ENCODE results near the gene LUZP1.
"Not testable (repeated sequence)": the region's sequence is repeated elsewhere in the genome, so short reads cannot be mapped to it uniquely, and the experiment has no call there.

Gene LUZP1

DNA sequence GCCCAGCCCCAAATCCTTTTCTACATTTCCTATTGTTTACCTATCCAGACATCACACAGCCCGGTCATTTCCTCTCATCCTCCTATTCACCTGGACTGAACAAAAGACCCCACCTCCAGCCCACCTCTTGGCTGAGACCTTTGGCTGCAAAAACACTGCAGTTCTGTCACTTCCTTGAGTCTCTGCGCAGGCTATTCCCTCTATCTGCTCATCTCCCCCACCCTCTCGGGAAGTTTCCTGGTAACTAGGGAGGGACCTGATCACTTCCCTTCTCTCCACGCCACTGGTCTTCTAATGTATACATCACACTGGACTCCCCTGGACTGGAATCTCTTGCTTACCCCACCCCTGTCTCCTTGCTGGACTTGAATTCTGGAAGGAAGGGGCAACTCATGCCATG, 43.3 kb upstream of the LUZP1 start:
- H3K4me3 ChIP-seq (ENCODE audit: low read depth, low read length): no peak overlapping the region
- TF ChIP-seq, protein P1, sequence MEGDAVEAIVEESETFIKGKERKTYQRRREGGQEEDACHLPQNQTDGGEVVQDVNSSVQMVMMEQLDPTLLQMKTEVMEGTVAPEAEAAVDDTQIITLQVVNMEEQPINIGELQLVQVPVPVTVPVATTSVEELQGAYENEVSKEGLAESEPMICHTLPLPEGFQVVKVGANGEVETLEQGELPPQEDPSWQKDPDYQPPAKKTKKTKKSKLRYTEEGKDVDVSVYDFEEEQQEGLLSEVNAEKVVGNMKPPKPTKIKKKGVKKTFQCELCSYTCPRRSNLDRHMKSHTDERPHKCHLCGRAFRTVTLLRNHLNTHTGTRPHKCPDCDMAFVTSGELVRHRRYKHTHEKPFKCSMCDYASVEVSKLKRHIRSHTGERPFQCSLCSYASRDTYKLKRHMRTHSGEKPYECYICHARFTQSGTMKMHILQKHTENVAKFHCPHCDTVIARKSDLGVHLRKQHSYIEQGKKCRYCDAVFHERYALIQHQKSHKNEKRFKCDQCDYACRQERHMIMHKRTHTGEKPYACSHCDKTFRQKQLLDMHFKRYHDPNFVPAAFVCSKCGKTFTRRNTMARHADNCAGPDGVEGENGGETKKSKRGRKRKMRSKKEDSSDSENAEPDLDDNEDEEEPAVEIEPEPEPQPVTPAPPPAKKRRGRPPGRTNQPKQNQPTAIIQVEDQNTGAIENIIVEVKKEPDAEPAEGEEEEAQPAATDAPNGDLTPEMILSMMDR (IDR thresholded peaks at IDR 0.05; ENCODE audit: low read depth, low read length): no peak

DNA sequence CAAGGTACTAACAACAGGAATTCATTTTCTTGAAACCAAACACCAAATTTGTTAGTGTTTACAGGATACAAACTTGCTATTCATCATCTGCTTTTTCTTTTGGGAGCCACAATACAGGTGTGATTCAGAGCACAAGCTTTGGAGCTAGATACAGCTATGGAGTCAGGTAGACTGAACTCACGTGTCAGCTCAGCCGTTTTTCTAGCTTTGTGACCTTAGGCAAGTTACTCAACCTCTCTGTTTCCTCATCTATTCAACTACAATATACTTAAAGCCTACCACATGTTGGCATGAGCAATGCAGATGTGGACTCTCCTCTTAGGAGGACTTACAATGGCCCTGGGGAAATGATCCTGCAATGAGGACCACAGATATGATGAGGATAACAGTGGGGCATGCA, 42.3 kb upstream of the LUZP1 start:
- TF ChIP-seq, protein P1 (IDR thresholded peaks at IDR 0.05; ENCODE audit: low read depth, low read length): no peak
- H3K4me3 ChIP-seq (ENCODE audit: low read depth, low read length): no peak overlapping the region

DNA sequence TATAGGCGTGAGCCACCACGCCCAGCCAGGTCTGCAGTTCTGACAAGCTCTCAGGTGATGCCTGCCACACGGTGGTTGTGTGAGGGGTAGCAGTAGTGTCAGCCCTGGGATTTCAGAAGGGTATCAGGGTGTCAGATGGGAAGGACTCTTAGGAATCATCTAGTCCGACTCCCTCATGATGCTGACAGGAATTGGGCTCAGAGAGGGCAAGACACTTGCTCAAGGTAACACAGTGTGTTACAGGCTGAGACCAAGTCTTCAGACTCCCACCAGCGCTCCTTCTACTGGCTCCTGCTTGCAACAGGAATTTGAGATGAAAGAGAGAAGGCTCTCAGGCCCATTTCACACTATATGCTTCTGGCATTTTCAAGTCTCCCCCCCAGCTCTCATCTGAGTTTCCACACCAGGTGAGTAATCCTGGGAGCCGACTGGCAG, 41.7 kb upstream of the LUZP1 start:
- TF ChIP-seq, protein P1 (IDR thresholded peaks at IDR 0.05; ENCODE audit: low read depth, low read length): no peak

DNA sequence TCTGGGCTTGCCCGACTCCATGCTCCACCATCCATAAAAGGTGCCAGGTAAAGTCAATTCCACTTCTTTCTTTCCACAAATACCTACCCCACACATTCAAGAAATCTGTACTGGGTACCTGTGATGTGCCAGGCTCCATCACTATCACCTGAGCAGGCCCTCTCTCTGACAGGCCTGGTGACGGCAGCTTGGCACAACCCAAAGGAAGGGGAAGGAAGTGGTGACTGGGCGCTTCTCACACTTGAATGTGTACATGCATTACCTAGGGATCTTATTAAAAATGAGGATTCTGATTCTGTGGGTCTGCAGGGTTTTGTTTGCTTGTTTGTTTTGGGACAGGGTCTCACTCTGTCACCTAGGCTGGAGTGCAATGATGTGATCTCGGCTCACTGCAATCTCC, 41.1 kb upstream of the LUZP1 start:
- TF ChIP-seq, protein P1 (IDR thresholded peaks at IDR 0.05; ENCODE audit: low read depth, low read length): no peak
- H3K4me3 ChIP-seq (ENCODE audit: low read depth, low read length): no peak overlapping the region

More for the DNA sequence above, 41.7 kb upstream of the LUZP1 start:
- no peak overlapping the region for H3K4me3 ChIP-seq (ENCODE audit: low read depth, low read length)

DNA sequence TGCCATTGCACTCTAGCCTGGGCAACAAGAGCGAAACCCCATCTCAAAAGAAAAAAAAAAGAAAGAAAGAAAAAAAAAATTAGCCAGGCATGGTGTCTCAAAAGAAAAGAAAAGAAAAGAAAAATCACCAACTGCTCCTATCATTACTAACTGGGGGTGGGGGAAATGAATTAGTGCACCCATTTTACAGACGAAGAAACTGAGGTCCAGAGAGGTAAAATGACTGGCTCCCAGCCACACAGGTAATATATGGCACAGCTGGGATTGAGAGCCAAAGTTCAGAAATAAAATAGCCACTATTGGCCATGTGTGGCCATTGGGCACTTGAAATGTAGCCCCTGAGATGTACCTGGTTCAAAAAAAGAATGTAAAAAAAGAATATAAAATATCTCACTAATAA, 39.9 kb upstream of the LUZP1 start:
- no peak overlapping the region for H3K4me3 ChIP-seq (ENCODE audit: low read depth, low read length)
- TF ChIP-seq, protein P1 (IDR thresholded peaks at IDR 0.05; ENCODE audit: low read depth, low read length): no peak

DNA sequence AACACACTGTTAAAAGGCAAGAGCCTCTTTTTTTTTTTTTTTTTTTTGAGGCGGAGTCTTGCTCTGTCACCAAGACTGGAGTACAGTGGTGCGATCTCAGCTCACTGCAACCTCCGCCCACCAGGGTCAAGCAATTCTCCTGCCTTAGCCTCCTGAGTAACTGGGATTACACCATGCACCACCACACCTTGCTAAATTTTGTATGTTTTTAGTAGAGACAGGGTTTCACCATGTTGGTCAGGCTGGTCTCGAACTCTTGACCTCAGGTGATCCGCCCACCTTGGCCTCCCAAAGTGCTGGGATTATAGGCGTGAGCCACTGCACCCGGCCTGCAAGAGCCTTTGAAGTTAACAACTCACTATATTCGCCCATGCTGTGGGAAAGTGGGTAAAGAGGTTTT, 39.1 kb upstream of the LUZP1 start:
- H3K4me3 ChIP-seq (ENCODE audit: low read depth, low read length): not testable (repeated sequence)

DNA sequence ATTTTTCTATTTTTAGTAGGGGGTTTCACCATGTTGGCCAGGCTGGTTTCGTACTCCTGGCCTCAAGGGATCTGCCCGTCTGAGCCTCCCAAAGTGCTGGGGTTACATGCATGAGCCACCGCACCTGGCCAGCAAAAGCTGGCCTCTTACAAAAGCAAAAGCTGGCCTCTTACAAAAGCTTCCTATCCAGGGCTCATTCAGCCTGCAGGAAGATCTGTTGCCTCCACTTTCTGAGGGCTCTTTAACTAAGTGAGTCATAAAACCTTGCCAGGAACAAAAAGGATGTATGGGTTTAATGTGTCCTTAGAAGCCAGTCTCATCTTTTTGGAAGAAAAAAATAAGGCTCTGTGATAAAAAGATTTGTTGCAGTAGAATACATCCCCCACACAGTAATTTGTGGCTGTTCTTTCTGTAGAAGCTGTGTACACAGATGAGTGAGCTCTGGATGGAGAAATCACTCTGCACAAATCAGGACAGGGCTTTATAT, 33.6 kb upstream of the LUZP1 start:
- TF ChIP-seq, protein P1 (IDR thresholded peaks at IDR 0.05; ENCODE audit: low read depth, low read length): no peak
- H3K4me3 ChIP-seq (ENCODE audit: low read depth, low read length): no peak overlapping the region

DNA sequence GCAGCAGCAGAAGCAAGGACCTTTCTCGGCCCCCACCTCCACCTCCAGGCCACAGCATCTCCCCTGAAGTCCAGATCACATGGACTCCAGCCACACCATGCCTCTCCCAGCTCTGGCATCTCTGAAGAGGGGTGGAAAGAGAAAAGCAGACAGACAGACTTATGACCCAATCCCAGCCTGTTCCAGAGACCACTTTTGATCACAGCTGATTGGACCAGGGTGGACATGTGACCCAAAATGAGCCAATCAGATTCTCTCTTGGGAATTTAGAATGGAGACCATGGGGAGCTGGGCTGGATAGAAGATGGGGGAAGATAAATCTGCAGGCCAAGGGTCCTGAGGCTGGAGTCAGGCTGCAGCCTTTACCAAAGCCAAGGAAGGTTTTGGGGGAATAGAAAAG, 32.2 kb upstream of the LUZP1 start:
- no peak overlapping the region for H3K4me3 ChIP-seq (ENCODE audit: low read depth, low read length)
- TF ChIP-seq, protein P1 (IDR thresholded peaks at IDR 0.05; ENCODE audit: low read depth, low read length): no peak

Data from WI38 (cell line).